ENCODE measurements around the gene SP7. TPM values are rescaled to one million over a fixed set of nuclear protein-coding genes. Genes with fewer than 3 reads are reported as not detected.
A peak's percentile ranks its signal among the peaks of the same experiment; 100 is the strongest.

SP7 gene
- total and polyA plus RNA-seq, 2 donors from 2014 or later, result not detected

GRCh38 chr12:53346491-53346890 is 10.3 kb upstream of the SP7 start:
- H3K27ac ChIP-seq (ENCODE audit: low read depth in 2 of 2, low read length in 2 of 2), result no peak overlapping the region
- H3K36me3 ChIP-seq (ENCODE audit: control insufficient read depth in 2 of 3, insufficient read depth in 3 of 3, low read length in 3 of 3), result no peaks in the 10 kb centered on the region
- peaks cover 0 to 12% (median 0%) of the 10 kb centered on the region in 3 donors for H3K4me1 ChIP-seq (ENCODE audit: control insufficient read depth in 2 of 3, insufficient read depth in 2 of 3, low read depth in 1 of 3, low read length in 3 of 3)
- intact Hi-C loops (cut with DNase I), result no loop called here
- H3K27me3 ChIP-seq (ENCODE audit: control insufficient read depth, insufficient read depth, low read length), result no peaks in the 10 kb centered on the region
- DNase-seq (no peak), FAIRE-seq (no peak)
- no peaks in the 10 kb centered on the region for H3K9me3 ChIP-seq (ENCODE audit: control insufficient read depth in 2 of 3, insufficient read depth in 1 of 3, low read length in 3 of 3)
- H3K4me3 ChIP-seq (ENCODE audit: low read length in 3 of 3), result no peak overlapping the region
- no peak overlapping the region for H3K9ac ChIP-seq (ENCODE audit: low read length in 3 of 3)
- TF ChIP-seq CTCF (IDR thresholded peaks at IDR 0.05; ENCODE audit: borderline replicate concordance, extremely low read depth, insufficient read depth), result no peak

GRCh38 chr12:53345486-53346188 is 9.5 kb upstream of the SP7 start:
- no peak for TF ChIP-seq CTCF (IDR thresholded peaks at IDR 0.05; ENCODE audit: borderline replicate concordance, extremely low read depth, insufficient read depth)
- no peaks in the 10 kb centered on the region for H3K36me3 ChIP-seq (ENCODE audit: control insufficient read depth in 2 of 3, insufficient read depth in 3 of 3, low read length in 3 of 3)
- H3K27ac ChIP-seq (ENCODE audit: low read depth in 2 of 2, low read length in 2 of 2), result peak overlapping the region; percentile 29 to 72
- intact Hi-C loops (cut with DNase I), result no loop called here
- H3K4me1 ChIP-seq (ENCODE audit: control insufficient read depth in 2 of 3, insufficient read depth in 2 of 3, low read depth in 1 of 3, low read length in 3 of 3), result peaks cover 0 to 12% (median 0%) of the 10 kb centered on the region in 3 donors
- no peaks in the 10 kb centered on the region for H3K9me3 ChIP-seq (ENCODE audit: control insufficient read depth in 2 of 3, insufficient read depth in 1 of 3, low read length in 3 of 3)
- H3K27me3 ChIP-seq (ENCODE audit: control insufficient read depth, insufficient read depth, low read length), result no peaks in the 10 kb centered on the region
- peak overlapping the region in 1 of 3 donors; percentile 81 for H3K4me3 ChIP-seq (ENCODE audit: low read length in 3 of 3)
- H3K9ac ChIP-seq (ENCODE audit: low read length in 3 of 3), result no peak overlapping the region
- FAIRE-seq, result no peak
- DNase-seq, result peak in 4 of 5 donors; percentile 29 to 89 (median 64)

DNA sequence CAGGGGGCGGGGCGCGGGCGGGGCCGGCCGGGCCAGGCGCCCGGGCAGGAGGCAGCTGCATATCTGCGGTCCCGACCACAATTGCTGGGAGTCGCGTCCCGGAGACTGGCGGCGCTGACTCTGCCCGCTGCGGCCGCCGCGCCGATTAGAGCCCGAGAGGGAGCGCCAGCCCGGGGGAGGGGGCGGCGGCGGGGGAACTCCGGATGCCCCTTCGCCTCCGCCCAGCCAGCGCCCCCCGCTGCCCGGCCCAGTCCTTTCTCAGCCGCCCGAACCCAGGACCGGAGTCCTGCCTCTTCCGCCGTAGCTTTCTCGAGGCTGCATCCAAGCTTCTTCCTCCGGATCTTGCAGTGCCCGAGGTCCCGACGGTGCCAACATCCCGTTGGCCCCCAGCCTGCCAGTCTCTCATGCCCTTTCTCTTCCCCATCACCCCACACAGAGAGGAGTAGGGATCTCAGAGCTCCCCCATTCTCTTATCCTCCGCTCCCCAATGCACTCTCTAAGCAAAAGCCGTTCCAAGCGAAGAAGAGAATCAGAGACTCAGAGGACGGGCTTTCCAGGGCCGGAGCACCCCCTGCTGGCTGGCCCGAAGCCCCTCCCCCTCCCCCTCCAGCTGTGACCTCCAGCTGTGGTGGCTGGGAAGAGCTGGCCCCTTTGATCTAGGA is 8.8 kb upstream of the SP7 start:
- FAIRE-seq, result no peak
- Histone ChIP-seq H3K4me3 (ENCODE audit: low read length in 3 of 3) (peak overlapping the region; percentile 80 to 82 (median 81)), H3K27ac (ENCODE audit: low read depth in 2 of 2, low read length in 2 of 2) (peak overlapping the region; percentile 29 to 72), H3K27me3 (ENCODE audit: control insufficient read depth, insufficient read depth, low read length) (no peaks in the 10 kb centered on the region), H3K9me3 (ENCODE audit: control insufficient read depth in 2 of 3, insufficient read depth in 1 of 3, low read length in 3 of 3) (no peaks in the 10 kb centered on the region), H3K9ac (ENCODE audit: low read length in 3 of 3) (peak overlapping the region; percentile 73 to 80 (median 73)), H3K36me3 (ENCODE audit: control insufficient read depth in 2 of 3, insufficient read depth in 3 of 3, low read length in 3 of 3) (no peaks in the 10 kb centered on the region), H3K4me1 (ENCODE audit: control insufficient read depth in 2 of 3, insufficient read depth in 2 of 3, low read depth in 1 of 3, low read length in 3 of 3) (peaks cover 0 to 12% (median 0%) of the 10 kb centered on the region in 3 donors)
- peak; percentile 61 for TF ChIP-seq CTCF (IDR thresholded peaks at IDR 0.05; ENCODE audit: borderline replicate concordance, extremely low read depth, insufficient read depth)
- peak; percentile 88 to 95 (median 92) for DNase-seq
- intact Hi-C loops (cut with DNase I), result no loop called here
